Activated CD4-positive, alpha-beta T cell treated with anti-CD3 and anti-CD28 coated beads, Interleukin-2, Interleukin-4, amounts not matched to agents 100 ng/mL and 50 ng/mL, durations not matched to agents 16 hours and 8 hours (primary cell): ENCODE measurements around the gene HRAS.

Source experiments
- DNase-seq: peaks from one replicate; pipeline ENCODE4 v3.0.0-alpha.2; 2020; ENCODE audit warnings: low spot score

The HRAS gene

GRCh38 chr11:567011-567628 lies 31.7 kb upstream of the HRAS start:
- no peak for DNase-seq

DNA sequence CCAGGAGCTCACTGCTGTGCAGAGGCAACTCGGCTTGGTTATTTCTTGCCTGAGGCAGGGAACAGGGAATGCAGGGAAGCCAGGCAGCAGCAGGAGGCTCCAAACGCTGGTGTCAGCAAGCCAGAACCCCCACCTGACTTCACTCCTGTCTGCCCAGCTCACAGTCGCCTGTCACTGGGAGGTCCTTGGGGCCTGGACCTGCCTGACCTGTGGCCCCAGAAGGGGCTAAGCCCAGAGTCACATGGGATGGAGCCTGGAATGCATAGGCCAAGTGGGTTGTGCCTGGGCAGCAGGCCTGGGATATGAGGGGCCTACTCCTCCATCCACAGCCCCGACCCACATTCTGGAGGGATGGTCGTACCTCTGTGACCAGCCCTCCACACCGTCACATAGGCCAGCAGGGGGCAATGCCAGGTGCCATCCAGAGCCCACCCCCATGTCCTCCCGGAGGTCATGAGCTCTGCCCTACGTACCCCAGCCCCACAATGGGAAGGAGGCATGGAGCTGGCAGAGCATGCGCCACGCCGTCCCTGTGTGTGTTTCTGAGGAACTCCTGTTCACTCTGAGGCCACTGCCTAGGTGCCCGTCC lies 30.6 kb upstream of the HRAS start:
- DNase-seq = no peak

DNA sequence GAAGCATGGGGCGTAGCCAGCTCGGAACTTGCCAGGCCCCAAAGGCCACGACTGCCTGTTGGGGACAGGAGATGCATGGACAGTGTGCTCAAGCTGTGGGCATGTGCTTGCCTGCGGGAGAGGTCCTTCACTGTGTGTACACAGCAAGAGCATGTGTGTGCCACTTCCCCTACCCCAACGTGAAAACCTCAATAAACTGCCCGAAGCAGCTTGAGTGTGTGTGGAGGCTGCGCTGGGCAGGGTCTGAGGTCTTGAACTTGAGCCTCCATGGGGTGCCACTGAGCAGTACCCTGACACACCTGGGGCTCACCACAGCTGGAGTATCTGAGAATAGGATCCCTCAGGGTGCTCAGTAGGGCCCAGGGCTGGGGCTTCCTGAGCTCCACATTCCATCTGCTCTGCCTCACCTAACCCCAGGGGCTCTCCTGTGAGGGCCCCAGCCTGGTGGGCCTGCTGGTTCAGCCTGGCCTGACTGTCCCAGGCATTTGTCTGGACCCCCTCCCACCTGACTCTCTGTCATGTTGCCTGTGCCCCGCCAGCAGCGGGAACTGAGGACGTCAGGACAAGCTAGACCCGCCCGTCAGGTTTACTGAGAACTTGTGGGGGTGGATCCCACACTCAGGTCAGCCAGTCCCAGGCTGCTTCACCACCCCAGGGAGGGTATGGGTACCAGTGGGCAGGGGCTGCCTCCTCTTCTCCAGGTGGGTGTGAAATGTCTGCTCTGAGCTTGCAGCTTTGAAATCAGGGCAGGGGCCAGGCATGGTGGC lies 28.6 kb upstream of the HRAS start:
- no peak for DNase-seq

DNA sequence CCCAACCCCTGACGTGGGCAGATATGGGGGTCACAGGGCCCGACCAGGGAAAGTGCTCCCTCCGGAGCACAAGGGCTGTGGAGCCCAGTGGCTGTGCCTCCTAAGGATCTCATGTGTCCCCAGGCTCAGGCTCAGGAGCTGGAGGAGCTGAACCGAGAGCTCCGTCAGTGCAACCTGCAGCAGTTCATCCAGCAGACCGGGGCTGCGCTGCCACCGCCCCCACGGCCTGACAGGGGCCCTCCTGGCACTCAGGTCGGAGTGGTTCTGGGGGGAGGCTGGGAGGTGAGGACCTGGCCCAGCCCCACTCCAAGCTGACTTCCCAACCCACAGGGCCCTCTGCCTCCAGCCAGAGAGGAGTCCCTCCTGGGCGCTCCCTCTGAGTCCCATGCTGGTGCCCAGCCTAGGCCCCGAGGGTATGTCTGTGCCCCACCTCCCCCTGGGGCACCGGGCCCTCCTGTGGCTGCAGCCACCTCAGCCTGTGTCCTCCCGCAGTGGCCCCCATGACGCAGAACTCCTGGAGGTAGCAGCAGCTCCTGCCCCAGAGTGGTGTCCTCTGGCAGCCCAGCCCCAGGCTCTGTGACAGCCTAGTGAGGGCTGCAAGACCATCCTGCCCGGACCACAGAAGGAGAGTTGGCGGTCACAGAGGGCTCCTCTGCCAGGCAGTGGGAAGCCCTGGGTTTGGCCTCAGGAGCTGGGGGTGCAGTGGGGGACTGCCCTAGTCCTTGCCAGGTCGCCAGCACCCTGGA lies 27.9 kb upstream of the HRAS start:
- no peak for DNase-seq

DNA sequence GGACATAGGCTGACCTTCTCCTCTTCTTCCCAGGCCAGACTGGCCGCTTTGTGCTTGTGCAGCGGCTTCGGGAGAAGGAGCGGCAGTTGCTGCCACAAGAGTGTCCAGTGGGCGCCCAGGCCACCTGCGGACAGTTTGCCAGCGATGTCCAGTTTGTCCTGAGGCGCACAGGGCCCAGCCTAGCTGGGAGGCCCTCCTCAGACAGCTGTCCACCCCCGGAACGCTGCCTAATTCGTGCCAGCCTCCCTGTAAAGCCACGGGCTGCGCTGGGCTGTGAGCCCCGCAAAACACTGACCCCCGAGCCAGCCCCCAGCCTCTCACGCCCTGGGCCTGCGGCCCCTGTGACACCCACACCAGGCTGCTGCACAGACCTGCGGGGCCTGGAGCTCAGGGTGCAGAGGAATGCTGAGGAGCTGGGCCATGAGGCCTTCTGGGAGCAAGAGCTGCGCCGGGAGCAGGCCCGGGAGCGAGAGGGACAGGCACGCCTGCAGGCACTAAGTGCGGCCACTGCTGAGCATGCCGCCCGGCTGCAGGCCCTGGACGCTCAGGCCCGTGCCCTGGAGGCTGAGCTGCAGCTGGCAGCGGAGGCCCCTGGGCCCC lies 26.8 kb upstream of the HRAS start:
- DNase-seq = no peak

- no peak for DNase-seq
Observed at GRCh38 chr11:561148-562003, 26.0 kb upstream of the HRAS start.

DNA sequence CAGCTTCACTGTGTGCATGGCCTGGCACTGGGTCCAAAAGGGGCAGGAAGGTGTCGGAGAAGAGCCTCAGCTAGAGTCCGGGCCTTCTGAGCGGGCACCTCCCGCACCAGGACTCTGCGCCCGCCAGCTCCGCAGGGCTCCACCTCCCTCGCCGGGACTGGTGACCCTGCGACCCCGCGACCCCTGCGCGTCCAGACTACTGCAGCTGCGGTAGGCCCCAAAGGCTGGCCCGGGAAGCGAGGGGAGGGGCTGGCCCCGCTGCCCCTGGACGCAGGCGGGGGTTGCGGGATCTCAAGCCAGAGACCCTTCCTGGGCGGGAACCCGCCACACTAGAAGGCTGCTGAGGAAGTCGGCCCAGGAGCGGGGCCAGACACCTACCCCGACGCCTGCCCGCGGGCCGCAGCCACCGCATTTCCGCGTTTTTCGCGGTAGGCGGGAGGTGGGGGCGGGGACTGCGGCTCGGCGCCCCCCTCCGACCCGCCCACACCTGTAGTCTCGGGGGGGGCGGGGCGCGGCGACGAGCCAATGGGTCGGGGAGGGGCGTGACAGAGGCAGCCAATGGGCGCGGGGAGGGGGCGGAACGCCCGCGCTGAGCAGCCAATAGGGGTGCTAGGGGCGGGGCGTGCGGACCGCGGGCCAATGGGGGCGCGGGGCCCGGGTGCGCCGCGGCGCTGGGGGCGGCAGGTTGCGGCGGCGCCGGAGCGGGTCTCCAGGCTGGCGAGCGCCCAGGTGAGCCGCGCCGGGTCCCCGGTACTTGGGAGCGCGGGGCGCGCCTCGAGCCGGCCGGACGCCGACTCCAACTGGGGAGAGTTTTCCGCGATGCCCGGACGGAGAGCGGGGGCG lies 25.1 kb upstream of the HRAS start, which contains the start of the genes LMNTD2 and RASSF7:
TSS of gene LMNTD2 (minus strand) at position 434 of the 843 bp plus-strand sequence. CDS start at position 412, 22 bp downstream.
TSS of gene RASSF7 (plus strand) at position 666 of the 843 bp plus-strand sequence. CDS start 799 bp downstream, outside the sequence.
- peak; percentile 95 for DNase-seq

DNA sequence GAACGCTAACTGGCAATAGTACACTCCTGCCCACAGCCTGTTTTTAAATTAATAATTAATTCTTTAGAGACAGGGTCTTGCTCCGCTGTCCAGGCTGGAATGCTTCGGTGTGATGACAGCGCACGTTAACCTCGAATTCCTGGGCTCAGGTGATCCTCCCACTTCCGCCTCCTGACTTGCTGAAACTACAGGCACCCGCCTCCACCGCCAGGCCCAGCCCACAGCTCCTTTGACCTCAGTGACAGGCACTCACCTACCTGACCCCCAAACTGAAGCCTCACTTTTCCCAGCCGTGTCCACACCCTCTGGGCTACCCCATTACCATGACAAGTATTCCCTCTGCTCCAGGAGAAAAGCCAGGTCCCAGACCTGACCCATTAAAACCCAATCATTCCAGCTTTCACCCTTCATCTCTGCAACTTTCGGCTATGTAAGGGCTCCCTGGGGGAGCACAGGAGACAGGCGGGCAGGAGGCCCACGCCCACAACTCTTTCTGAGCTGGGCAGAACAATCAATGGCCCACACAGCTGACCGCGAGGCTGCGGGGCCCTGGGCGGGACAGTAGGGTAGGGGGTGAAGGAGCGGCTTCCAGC lies 24.4 kb upstream of the HRAS start:
- no peak for DNase-seq

- no peak for DNase-seq
Observed at GRCh38 chr11:559020-559620, 23.7 kb upstream of the HRAS start.

DNA sequence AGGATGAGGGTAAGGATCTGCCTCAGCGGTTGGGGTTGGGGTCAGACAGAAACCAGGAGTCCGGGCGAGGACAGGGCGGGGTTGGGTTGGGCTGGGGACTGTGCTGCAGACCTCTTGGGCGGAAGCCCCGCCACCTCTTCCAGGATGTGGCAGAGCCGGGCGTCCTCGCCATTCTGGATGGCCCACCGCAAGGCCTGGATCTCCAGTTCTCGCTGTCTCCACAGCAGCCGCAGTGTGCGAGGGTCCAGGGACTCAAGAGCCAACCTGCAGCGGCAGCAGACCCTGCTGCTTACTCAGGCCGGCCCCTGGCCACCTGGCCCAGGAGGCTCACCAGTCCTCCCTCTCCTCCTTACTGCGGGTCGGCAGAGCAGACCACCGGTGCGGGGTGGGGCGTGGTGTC lies 23.1 kb upstream of the HRAS start:
- no peak for DNase-seq

- no peak for DNase-seq
Observed at GRCh38 chr11:557328-558132, 22.2 kb upstream of the HRAS start.

- no peak for DNase-seq
Observed at GRCh38 chr11:556662-557256, 21.4 kb upstream of the HRAS start.

DNA sequence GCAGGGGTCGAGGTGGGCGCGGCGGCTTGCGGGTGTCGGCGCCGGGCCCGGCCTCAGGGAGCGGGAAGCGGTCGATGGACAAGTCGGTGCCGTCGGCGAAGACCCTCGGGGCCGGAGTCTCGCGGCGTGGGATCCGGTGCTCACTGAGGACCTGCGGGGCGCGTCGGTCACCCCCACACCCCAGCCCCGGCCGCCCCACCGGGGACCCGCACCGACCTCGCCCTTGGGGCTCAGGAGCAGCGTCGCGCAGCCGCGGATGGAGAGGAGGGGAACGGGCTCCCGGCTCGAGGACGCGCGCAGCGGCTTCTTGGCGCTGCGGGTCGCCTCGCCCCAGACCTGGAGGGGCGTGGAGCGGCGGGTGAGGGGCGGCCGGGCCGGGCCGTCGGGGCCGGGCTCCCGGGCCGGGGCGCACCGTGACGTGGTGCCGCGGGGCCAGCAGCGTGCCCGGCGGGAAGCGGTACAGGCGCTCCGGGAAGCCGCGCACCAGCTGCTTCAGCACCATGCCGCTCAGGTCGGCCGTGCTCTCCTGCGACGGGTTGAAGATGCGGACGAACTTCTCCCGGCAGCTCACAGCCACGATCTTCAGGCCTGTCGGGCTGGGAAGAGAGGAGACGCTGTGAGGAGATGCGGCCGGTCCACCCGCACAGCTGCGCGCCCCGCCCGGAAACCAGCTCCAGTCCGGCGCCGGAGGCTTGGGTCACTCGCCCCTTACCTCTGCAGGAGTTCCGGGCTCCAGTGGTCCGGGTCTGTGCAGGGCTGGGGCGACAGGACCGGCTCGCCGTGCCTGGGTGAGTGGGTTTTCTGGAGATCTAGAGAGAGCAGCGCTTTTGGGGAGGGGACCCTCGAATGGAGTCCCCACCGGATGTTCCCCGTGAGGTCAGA lies 20.6 kb upstream of the HRAS start:
- no peak for DNase-seq

GRCh38 chr11:555227-555779 lies 19.9 kb upstream of the HRAS start:
- DNase-seq = no peak

DNA sequence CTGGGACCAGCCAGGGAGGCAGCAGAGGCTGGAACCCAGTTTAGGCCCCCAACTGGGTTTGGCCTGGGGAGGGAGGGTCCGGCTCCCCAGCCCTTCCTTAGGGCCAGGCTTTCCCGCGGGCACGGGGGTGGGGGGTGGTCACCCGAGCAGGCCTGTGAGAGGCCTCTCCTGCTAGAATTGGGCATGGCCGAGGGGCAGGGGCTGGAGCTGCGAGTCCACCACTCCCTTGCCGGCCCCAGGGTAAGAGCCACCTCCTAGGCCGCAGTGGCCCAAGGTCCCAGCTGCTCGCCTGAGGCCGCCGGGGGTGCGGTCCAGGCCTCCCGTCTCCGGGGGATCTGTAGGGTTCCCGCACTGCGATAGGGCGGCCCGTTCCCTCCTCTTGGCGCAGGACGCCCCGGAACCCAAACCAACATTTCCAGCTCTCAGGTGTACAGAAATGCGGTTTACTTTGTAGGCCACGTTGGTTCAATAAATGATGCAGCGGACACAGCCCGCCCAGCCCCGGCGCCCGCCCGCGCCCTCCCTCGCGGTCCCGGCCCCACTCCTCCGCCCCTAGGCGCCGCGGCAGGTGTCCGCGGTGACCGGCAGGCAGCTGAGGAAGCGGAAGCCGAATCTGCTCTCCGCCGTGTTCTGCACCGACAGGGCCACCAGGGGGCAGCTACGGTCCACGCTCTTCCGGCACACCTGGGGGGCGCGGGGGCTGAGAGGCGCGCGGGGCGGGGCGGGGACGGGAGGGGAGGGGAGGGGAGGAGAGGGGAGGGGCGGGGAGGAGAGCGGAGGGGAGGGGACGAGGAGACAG lies 19.3 kb upstream of the HRAS start:
- peak; percentile 71 for DNase-seq

GRCh38 chr11:553988-554340 lies 18.6 kb upstream of the HRAS start:
- DNase-seq = no peak
